ENCODE results near the gene NEK7.

NEK7 gene

GRCh38 chr1:198199105-198199504 is 42.3 kb downstream of the NEK7 start:
- H3K9ac ChIP-seq (ENCODE audit: low read length), result no peak overlapping the region
- TF ChIP-seq CTCF (IDR thresholded peaks at IDR 0.05; ENCODE audit: low read length) (no peak), EZH2phosphoT487 (IDR thresholded peaks at IDR 0.05; ENCODE audit: low read length) (no peak), EZH2 (optimal IDR thresholded peaks at IDR 0.05; ENCODE audit: low read depth, low read length) (no peak)
- peaks cover 16% of the 10 kb centered on the region for H3K4me1 ChIP-seq (ENCODE audit: low read length)
- no peak overlapping the region for H3K4me2 ChIP-seq (ENCODE audit: low read depth, low read length)
- H3K4me3 ChIP-seq (ENCODE audit: low read length), result no peak overlapping the region
- no peaks in the 10 kb centered on the region for H3K9me2 ChIP-seq (replicated peaks; ENCODE audit: insufficient read depth, low read length)
- peaks cover 97% of the 10 kb centered on the region for H3K79me2 ChIP-seq (ENCODE audit: low read length)
- H2AFZ ChIP-seq (ENCODE audit: low read length), result no peak overlapping the region
- peak; percentile 50 for DNase-seq
- H4K20me1 ChIP-seq (ENCODE audit: insufficient read depth, low read length), result 0 out of 2 replicates have a peak, but pooled peaks cover 5% of the 10 kb centered on the region
- no peaks in the 10 kb centered on the region for H3K9me3 ChIP-seq (replicated peaks; ENCODE audit: insufficient read depth, low read length)
- H3K27me3 ChIP-seq (replicated peaks; ENCODE audit: insufficient read depth, low read length), result no peaks in the 10 kb centered on the region
- no peaks in the 10 kb centered on the region for H3K36me3 ChIP-seq (replicated peaks; ENCODE audit: insufficient read depth, low read length)
- H3F3A ChIP-seq (ENCODE audit: insufficient read depth, low read length), result no peaks in the 10 kb centered on the region
- no peak overlapping the region for H3K27ac ChIP-seq (ENCODE audit: low read length)

GRCh38 chr1:198201956-198202784 is 45.4 kb downstream of the NEK7 start:
- Histone ChIP-seq H4K20me1 (ENCODE audit: insufficient read depth, low read length) (0 out of 2 replicates have a peak, but pooled peaks cover 4% of the 10 kb centered on the region), H3K36me3 (replicated peaks; ENCODE audit: insufficient read depth, low read length) (no peaks in the 10 kb centered on the region), H3K27ac (ENCODE audit: low read length) (no peak overlapping the region), H2AFZ (ENCODE audit: low read length) (no peak overlapping the region), H3K9me3 (replicated peaks; ENCODE audit: insufficient read depth, low read length) (no peaks in the 10 kb centered on the region), H3F3A (ENCODE audit: insufficient read depth, low read length) (no peaks in the 10 kb centered on the region), H3K4me3 (ENCODE audit: low read length) (no peak overlapping the region), H3K4me2 (ENCODE audit: low read depth, low read length) (no peak overlapping the region), H3K9me2 (replicated peaks; ENCODE audit: insufficient read depth, low read length) (no peaks in the 10 kb centered on the region), H3K9ac (ENCODE audit: low read length) (no peak overlapping the region), H3K4me1 (ENCODE audit: low read length) (peaks cover 16% of the 10 kb centered on the region), H3K79me2 (ENCODE audit: low read length) (peaks cover 96% of the 10 kb centered on the region), H3K27me3 (replicated peaks; ENCODE audit: insufficient read depth, low read length) (no peaks in the 10 kb centered on the region)
- peak; percentile 14 for DNase-seq
- TF ChIP-seq EZH2phosphoT487 (IDR thresholded peaks at IDR 0.05; ENCODE audit: low read length) (no peak), EZH2 (optimal IDR thresholded peaks at IDR 0.05; ENCODE audit: low read depth, low read length) (no peak), CTCF (IDR thresholded peaks at IDR 0.05; ENCODE audit: low read length) (no peak)

GRCh38 chr1:198203434-198203833 is 46.6 kb downstream of the NEK7 start:
- Histone ChIP-seq H3K9me3 (replicated peaks; ENCODE audit: insufficient read depth, low read length) (no peaks in the 10 kb centered on the region), H4K20me1 (ENCODE audit: insufficient read depth, low read length) (0 out of 2 replicates have a peak, but pooled peaks cover 4% of the 10 kb centered on the region), H3K4me1 (ENCODE audit: low read length) (peaks cover 16% of the 10 kb centered on the region), H3K36me3 (replicated peaks; ENCODE audit: insufficient read depth, low read length) (no peaks in the 10 kb centered on the region), H3K79me2 (ENCODE audit: low read length) (peaks cover 94% of the 10 kb centered on the region), H3K4me3 (ENCODE audit: low read length) (no peak overlapping the region), H3K27me3 (replicated peaks; ENCODE audit: insufficient read depth, low read length) (no peaks in the 10 kb centered on the region), H2AFZ (ENCODE audit: low read length) (no peak overlapping the region), H3F3A (ENCODE audit: insufficient read depth, low read length) (no peaks in the 10 kb centered on the region), H3K9ac (ENCODE audit: low read length) (no peak overlapping the region), H3K4me2 (ENCODE audit: low read depth, low read length) (no peak overlapping the region), H3K9me2 (replicated peaks; ENCODE audit: insufficient read depth, low read length) (no peaks in the 10 kb centered on the region), H3K27ac (ENCODE audit: low read length) (no peak overlapping the region)
- no peak for DNase-seq
- TF ChIP-seq EZH2phosphoT487 (IDR thresholded peaks at IDR 0.05; ENCODE audit: low read length) (no peak), CTCF (IDR thresholded peaks at IDR 0.05; ENCODE audit: low read length) (no peak), EZH2 (optimal IDR thresholded peaks at IDR 0.05; ENCODE audit: low read depth, low read length) (no peak)
